Natural killer cell (primary cell): ENCODE measurements around the gene CEP72. TPM values are rescaled to one million over a fixed set of nuclear protein-coding genes. Genes with fewer than 3 reads are reported as not detected.

Source experiments
- ATAC-seq, 3 donors: fragments of 150-1000 bp in 2 of 3; fragments of 200-7000 bp in 1 of 3; cut with Tn5 transposase; 1 replicate in 1 of 3; 2 replicates in 2 of 3; pipeline ENCODE4 v1.10.0; 2021; ENCODE audit warnings: mild to moderate bottlenecking in 2 of 3, moderate library complexity in 2 of 3
- DNase-seq, 2 donors: peaks; one replicate each; pipeline versions ENCODE4 v3.0.0 to v3.0.0-alpha.2; 2013 to 2021; ENCODE audit warnings: mixed read lengths in 1 of 2
- H3K27ac ChIP-seq: one replicate; pipeline ENCODE4 v1.5.1; 2013; ENCODE audit warnings: mild to moderate bottlenecking, low read length
- H3K27me3 ChIP-seq: one replicate; pipeline ENCODE4 v1.6.1; 2013; ENCODE audit warnings: low read length; ENCODE audit not compliant: control insufficient read depth, insufficient read depth
- H3K36me3 ChIP-seq: one replicate; pipeline ENCODE4 v1.6.1; 2013; ENCODE audit warnings: low read length; ENCODE audit not compliant: control insufficient read depth, insufficient read depth
- H3K4me1 ChIP-seq: one replicate; pipeline ENCODE4 v1.6.1; 2013; ENCODE audit warnings: low read length; ENCODE audit not compliant: control insufficient read depth, insufficient read depth
- H3K4me3 ChIP-seq: one replicate; pipeline ENCODE4 v1.5.1; 2013; ENCODE audit warnings: low read length
- H3K9me3 ChIP-seq: one replicate; pipeline ENCODE4 v1.6.1; 2013; ENCODE audit warnings: low read length; ENCODE audit not compliant: control insufficient read depth, insufficient read depth
- H3K27ac Mint-ChIP-seq, 2 donors: one replicate each; pipeline ENCODE4 v1.8.0; 2022; ENCODE audit warnings: mild to moderate bottlenecking in 2 of 2, mixed read lengths in 2 of 2, moderate library complexity in 1 of 2
- H3K27me3 Mint-ChIP-seq, 2 donors: one replicate each; pipeline ENCODE4 v1.8.0; 2022; ENCODE audit warnings: low read depth in 2 of 2, mixed read lengths in 2 of 2
- H3K36me3 Mint-ChIP-seq: one replicate; pipeline ENCODE4 v1.8.0; 2022; ENCODE audit warnings: mixed read lengths
- H3K4me1 Mint-ChIP-seq, 2 donors: one replicate each; pipeline ENCODE4 v1.8.0; 2022; ENCODE audit warnings: mixed read lengths in 2 of 2
- H3K4me3 Mint-ChIP-seq: one replicate; pipeline ENCODE4 v1.8.0; 2022; ENCODE audit warnings: mild to moderate bottlenecking, moderate library complexity, mixed read lengths
- H3K9me3 Mint-ChIP-seq, 2 donors: one replicate each; pipeline ENCODE4 v1.8.0; 2022; ENCODE audit warnings: mixed read lengths in 2 of 2
- WGBS: methylation state at CpG from one replicate; pipeline ENCODE4 v1.1.7; 2013; ENCODE audit warnings: missing lambda C conversion rate; ENCODE audit not compliant: insufficient coverage; 5-methylcytosine and 5-hydroxymethylcytosine counted together
- intact Hi-C: fragments of 100-400 bp; cut with micrococcal nuclease; formaldehyde crosslinking; loops from one replicate; pipeline ENCODE4 v1.14.2; 2022
- total RNA-seq, 4 donors: library from RNA; stranded (reverse); fragments of 120-200 nt in 1 of 4; gene quantifications; one replicate each; pipeline versions ENCODE4 v1.2.3 to v1.2.4, GENCODE V29; 2013 to 2022
- TF ChIP-seq, protein P1 (sequence below): fragments of 200-600 bp; IDR thresholded peaks from one replicate; pipeline ENCODE4 v1.8.0; 2022; ENCODE audit warnings: antibody characterized with exemption

The CEP72 gene
- total RNA-seq, 3 donors from 2014 or later (not counting 1 experiment from before 2014, with no cell fraction given) = 12.2 to 15.1 (median 12.3) TPM

DNA sequence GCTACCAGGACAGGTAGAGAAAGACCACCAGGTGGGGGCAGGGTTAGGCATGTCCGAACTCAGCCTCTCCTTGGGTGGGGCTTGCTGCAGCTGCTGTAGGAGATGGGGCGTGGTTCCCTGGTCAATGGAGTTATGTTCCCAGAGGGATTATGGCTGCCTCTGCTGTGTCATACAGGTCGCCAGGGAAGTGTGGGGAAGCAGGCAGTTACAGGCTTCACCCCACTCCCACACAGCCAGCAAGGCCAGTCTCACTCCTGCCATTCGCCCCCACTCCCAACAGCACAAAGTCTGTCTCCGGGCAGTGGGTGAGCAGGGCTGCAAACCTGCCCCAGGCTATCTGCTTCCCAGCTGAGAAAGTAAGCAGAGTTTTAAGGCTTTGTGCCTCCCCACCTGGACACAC lies 20.0 kb upstream of the CEP72 start:
- TF ChIP-seq, protein P1, sequence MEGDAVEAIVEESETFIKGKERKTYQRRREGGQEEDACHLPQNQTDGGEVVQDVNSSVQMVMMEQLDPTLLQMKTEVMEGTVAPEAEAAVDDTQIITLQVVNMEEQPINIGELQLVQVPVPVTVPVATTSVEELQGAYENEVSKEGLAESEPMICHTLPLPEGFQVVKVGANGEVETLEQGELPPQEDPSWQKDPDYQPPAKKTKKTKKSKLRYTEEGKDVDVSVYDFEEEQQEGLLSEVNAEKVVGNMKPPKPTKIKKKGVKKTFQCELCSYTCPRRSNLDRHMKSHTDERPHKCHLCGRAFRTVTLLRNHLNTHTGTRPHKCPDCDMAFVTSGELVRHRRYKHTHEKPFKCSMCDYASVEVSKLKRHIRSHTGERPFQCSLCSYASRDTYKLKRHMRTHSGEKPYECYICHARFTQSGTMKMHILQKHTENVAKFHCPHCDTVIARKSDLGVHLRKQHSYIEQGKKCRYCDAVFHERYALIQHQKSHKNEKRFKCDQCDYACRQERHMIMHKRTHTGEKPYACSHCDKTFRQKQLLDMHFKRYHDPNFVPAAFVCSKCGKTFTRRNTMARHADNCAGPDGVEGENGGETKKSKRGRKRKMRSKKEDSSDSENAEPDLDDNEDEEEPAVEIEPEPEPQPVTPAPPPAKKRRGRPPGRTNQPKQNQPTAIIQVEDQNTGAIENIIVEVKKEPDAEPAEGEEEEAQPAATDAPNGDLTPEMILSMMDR = no peak
- H3K27ac ChIP-seq = no peak overlapping the region
- Mint-ChIP-seq H3K27ac (no peak overlapping the region), H3K9me3 (no peaks in the 10 kb centered on the region), H3K4me3 (no peak overlapping the region), H3K4me1 (peaks cover 0 to 8% of the 10 kb centered on the region in 2 donors), H3K27me3 (peaks cover 23 to 47% of the 10 kb centered on the region in 2 donors), H3K36me3 (no peaks in the 10 kb centered on the region)
- peaks cover 8% of the 10 kb centered on the region for H3K27me3 ChIP-seq
- no peak for DNase-seq
- no peak overlapping the region for H3K4me3 ChIP-seq
- H3K36me3 ChIP-seq = no peaks in the 10 kb centered on the region
- intact Hi-C loops = no loop called here
- WGBS = 86% methylated on average over 5 of the region's 5 CpGs
- H3K4me1 ChIP-seq = no peaks in the 10 kb centered on the region
- H3K9me3 ChIP-seq = no peaks in the 10 kb centered on the region
- ATAC-seq = no peak

DNA sequence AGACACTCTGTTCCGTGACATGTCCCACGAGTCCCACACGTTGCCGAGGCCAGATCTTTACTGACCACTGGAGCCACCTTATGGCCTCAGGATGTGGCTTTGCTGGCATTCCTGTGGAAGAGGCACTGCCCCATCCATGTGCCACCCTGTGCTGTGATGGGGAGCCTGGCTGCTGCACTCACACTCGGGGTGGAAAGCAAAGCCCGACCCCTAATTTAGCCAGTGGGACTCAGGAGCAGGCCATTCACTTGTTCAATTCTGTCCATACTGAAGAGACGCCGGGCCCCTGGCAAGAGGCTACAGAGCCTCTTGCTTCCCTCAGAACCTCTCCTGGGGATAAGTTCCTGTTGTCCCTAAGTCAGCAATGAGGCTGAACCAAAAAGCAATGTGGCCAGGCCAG lies 18.6 kb upstream of the CEP72 start:
- Mint-ChIP-seq H3K4me1 (peaks cover 0 to 12% of the 10 kb centered on the region in 2 donors), H3K27me3 (peaks cover 28 to 60% of the 10 kb centered on the region in 2 donors), H3K9me3 (no peaks in the 10 kb centered on the region), H3K36me3 (no peaks in the 10 kb centered on the region), H3K4me3 (no peak overlapping the region), H3K27ac (no peak overlapping the region)
- Histone ChIP-seq H3K4me3 (no peak overlapping the region), H3K36me3 (no peaks in the 10 kb centered on the region), H3K9me3 (no peaks in the 10 kb centered on the region), H3K4me1 (no peaks in the 10 kb centered on the region), H3K27me3 (peaks cover 8% of the 10 kb centered on the region), H3K27ac (no peak overlapping the region)
- ATAC-seq = no peak
- WGBS = 89% methylated on average over 8 of the region's 8 CpGs
- TF ChIP-seq, protein P1 = no peak
- no peak for DNase-seq
- intact Hi-C loops = no loop called here

DNA sequence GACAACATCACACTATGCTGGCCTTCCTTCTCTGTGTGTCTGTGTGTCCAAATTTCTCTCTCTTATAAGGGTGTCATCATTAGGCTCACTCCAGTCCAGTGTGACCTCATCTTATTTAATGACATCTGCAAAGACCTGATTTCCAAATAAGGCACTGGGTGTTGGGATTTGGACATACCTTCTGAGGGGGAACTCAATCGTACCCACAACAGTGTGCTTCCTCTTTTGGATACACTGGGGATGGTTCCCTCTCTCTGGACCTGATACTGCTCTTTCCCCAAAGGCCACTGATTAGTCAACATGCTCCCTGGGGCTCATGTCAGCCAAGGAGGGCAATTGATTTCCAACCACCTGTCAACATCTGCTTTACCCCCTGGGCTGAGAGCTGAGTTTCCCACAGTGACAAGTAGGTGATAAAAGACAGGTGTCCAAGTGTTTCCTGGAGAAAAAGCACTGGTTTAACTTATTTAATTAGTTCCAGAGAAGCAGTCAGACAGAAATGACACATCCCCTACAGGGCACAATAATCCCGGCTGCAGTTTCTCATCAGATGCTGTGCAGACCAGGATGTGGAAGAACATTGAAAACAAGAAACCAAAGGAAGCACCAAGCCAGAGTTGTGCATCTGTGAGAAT lies 17.8 kb upstream of the CEP72 start:
- Histone ChIP-seq H3K27ac (no peak overlapping the region), H3K4me3 (no peak overlapping the region), H3K9me3 (no peaks in the 10 kb centered on the region), H3K4me1 (no peaks in the 10 kb centered on the region), H3K27me3 (peaks cover 8% of the 10 kb centered on the region), H3K36me3 (no peaks in the 10 kb centered on the region)
- WGBS = 34% methylated on average over 2 of the region's 2 CpGs
- TF ChIP-seq, protein P1 = no peak
- no peaks in the 10 kb centered on the region for H3K9me3 Mint-ChIP-seq
- peaks cover 0 to 11% of the 10 kb centered on the region in 2 donors for H3K4me1 Mint-ChIP-seq
- ATAC-seq (no peak), DNase-seq (no peak)
- peaks cover 31 to 62% of the 10 kb centered on the region in 2 donors for H3K27me3 Mint-ChIP-seq
- no peak overlapping the region for H3K4me3 Mint-ChIP-seq
- intact Hi-C loops = no loop called here
- no peaks in the 10 kb centered on the region for H3K36me3 Mint-ChIP-seq
- no peak overlapping the region for H3K27ac Mint-ChIP-seq
